H1 (cell line): ENCODE results near the gene GPA33.

Source experiments
- CEBPB ChIP-seq: IDR thresholded peaks from 2 replicates; pipeline ENCODE4 v1.6.1; 2012; ENCODE audit warnings: low read depth, low read length
- CTCF ChIP-seq, 3 experiments: IDR thresholded peaks; 1 replicate in 2 of 3; 2 replicates in 1 of 3; pipeline versions ENCODE4 v1.5.1 to v1.6.1; 2011; ENCODE audit warnings: low read length in 3 of 3, mild to moderate bottlenecking in 3 of 3, inconsistent platforms in 2 of 3, low read depth in 1 of 3, moderate library complexity in 1 of 3; ENCODE audit not compliant: insufficient read depth in 1 of 3; ENCODE audit errors: control extremely low read depth in 1 of 3
- USF2 ChIP-seq: IDR thresholded peaks from 2 replicates; pipeline ENCODE4 v1.6.1; 2011; ENCODE audit warnings: low read length, improper control_type of control experiment

DNA sequence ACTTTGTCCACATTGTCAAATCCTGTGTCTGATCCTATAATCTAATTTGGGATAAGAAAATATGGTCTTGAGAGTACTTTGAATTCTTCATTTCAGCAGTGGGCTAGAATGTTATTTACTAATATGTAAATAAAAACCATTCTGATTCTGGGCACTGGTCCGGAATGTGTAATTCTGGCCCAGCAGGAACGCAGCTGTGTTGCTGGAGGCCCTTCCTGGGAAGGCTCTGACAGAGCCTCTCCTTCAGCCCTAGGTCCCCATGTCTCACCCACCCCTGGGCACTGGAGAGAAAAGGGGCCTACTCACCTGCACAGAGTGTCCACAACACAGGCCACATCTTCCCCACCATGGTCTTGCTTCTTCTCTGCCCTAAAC lies 251 bp downstream of the GPA33 start:
- no peak for TF ChIP-seq CTCF (IDR thresholded peaks at IDR 0.05; ENCODE audit: control extremely low read depth in 1 of 3, insufficient read depth in 1 of 3, low read depth in 1 of 3, low read length in 3 of 3)
- TF ChIP-seq CEBPB, result no peak
- TF ChIP-seq USF2, result no peak
